LHCN-M2 (cell line): ENCODE data around the gene MCEE. TPM values are rescaled to one million over a fixed set of nuclear protein-coding genes. Genes with fewer than 3 reads are reported as not detected.
"Not testable (repeated sequence)": the region's sequence is repeated elsewhere in the genome, so short reads cannot be mapped to it uniquely, and the experiment has no call there.

Source experiments
- DNase-seq: peaks from one replicate; pipeline ENCODE4 v3.0.0-alpha.2; 2012; ENCODE audit warnings: low read depth
- polyA plus RNA-seq: library from polyadenylated mRNA; unstranded; fragments of >200 nt; gene quantifications from one replicate; pipeline ENCODE4 v1.2.1, GENCODE V29; 2012; ENCODE audit warnings: missing spikeins
- total RNA-seq: library from RNA; depleted of rRNA; stranded (reverse); fragments of >200 nt; gene quantifications from 2 replicates; pipeline ENCODE4 v1.2.3, GENCODE V29; 2014; rRNA removed

Gene MCEE
- 6.2 and 10.6 TPM in 2 replicates for total RNA-seq
- polyA plus RNA-seq, result 6.7 TPM

GRCh38 chr2:71130152-71130904 lies at the start of gene MCEE, which contains the start of gene MPHOSPH10:
Gene MCEE (minus strand): TSS chr2:71130229. CDS start chr2:71130219, 10 bp downstream.
Gene MPHOSPH10 (plus strand): TSS chr2:71130634. CDS start chr2:71130666, 32 bp downstream.
- DNase-seq, result peak; percentile 85

DNA sequence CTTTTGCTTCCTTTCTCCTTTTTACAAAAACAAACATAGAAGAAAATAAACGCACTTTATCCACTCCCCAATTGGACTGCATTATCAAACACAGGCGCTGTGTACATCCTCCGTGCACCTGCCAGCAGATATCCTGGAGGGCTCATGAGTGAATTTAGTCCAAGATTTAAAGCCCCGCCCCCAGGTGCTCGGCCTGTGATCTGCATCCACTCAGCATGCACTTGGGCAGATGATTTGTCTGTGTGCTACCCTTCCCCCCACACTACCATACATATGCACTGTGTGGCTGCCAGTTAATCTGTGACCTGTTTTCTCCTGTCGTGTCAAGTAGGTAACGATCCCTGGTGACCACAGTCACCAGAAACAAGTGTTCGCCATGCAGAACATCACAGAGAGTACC lies 48.8 kb upstream of the MCEE start:
- DNase-seq, result not testable (repeated sequence)

DNA sequence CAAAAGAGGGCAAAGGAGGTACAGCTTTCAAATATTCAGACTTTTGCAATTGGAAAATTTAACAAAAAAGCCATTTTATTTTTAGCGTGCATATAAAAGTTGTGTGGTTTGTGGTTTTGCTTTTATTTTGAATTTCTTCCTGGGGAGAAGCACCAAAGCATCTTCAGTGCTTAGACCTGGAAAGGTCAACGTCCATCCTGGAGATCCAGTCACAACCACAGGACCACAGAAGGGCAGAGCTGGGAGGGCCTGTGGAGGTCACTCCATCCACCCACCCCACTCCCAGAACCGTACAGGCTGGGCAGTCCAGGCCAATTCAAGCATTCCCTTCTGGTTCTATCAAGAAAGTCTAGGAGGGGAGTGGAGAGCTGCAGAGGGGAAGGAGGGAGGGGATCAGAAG lies 44.2 kb upstream of the MCEE start:
- DNase-seq, result no peak

DNA sequence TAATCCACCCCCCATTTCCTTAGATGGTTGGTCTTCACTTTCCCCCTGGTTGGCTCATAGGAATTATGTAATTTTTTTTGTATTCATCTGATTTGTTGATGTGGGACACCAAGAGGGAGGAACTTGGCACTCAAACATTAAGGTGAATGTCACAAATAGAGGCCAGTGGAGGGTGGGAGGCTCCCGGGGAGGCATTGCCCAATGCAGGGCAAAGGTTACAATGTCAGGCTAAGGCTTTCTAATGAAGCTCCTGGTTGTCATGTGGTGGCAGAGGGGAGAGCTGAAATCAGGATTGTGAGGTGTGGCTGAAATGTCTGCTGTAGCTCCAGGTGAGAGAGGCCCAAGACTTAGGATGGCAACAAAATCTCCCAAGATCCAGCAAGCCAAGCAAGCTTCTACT lies 43.1 kb upstream of the MCEE start:
- DNase-seq, result no peak

DNA sequence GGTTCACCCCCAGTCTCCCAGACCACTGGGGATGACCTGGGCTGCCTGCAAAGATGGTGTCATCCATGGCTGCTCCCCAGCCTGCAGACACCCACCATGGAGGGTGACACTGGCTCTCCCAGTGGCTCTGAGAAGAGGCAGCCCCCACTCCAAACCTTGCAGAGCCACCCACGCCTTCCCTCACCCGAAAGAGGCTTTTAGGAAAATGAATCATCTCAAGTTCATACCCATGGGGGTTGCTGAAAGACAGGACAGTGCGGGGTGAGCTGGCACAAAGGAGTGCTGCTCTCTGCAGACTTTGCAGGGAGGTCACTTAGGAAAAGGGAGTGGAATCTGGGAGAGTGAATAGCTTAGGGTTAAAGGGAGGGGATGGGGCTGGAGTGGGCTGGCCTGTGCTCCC lies 36.8 kb upstream of the MCEE start:
- no peak for DNase-seq

GRCh38 chr2:71157124-71157793 lies 27.2 kb upstream of the MCEE start:
- no peak for DNase-seq

GRCh38 chr2:71156573-71156972 lies 26.5 kb upstream of the MCEE start:
- peak; percentile 29 for DNase-seq

- no peak for DNase-seq
Measured at GRCh38 chr2:71155846-71156245, 25.8 kb upstream of the MCEE start.

DNA sequence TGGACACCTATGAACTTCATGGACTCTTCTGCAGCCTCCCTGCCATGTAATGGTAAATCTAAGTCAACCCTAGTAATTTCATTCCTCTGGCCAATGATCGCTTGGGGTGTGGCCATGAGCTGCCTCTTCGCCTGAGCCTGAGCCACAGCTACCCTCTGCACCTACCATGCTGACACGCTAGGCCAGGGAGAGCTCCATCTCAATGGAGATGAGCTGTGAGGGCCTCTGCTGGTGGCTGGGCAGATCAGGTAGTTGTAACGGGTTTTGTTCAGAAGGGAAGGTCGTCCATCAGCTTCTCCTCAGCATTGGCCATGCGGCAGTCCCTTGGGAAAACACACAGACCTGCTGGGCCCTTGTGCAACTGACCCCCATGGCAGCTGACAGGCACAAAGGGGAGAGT lies 24.8 kb upstream of the MCEE start:
- no peak for DNase-seq

- no peak for DNase-seq
Measured at GRCh38 chr2:71154279-71154678, 24.2 kb upstream of the MCEE start.

GRCh38 chr2:71153585-71154224 lies 23.7 kb upstream of the MCEE start:
- no peak for DNase-seq

DNA sequence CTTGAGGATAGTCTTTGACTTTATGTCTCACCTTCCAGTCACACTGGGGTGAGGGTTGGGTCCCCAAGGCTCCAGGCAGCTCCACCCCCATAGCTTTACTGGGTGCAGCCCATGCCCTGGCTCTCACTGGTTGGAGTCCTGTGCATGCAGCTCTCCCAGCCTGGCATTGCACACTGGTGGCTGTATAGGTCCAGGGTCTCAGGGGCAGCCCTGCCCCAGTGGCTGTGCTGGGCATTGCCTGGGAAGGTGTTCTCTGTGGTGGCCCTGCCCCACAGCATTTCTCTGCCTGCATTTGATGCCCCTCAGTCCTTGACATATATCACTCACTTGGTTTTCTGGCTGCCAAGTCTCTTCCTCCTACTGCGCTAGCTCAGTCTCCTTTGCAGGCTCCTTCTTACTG lies 21.6 kb upstream of the MCEE start:
- no peak for DNase-seq

GRCh38 chr2:71150082-71150816 lies 20.2 kb upstream of the MCEE start:
- DNase-seq, result no peak

GRCh38 chr2:71148506-71149063 lies 18.6 kb upstream of the MCEE start:
- no peak for DNase-seq

- no peak for DNase-seq
Measured at GRCh38 chr2:71143782-71144181, 13.8 kb upstream of the MCEE start.

GRCh38 chr2:71136174-71136573 lies 6.1 kb upstream of the MCEE start:
- DNase-seq, result no peak

DNA sequence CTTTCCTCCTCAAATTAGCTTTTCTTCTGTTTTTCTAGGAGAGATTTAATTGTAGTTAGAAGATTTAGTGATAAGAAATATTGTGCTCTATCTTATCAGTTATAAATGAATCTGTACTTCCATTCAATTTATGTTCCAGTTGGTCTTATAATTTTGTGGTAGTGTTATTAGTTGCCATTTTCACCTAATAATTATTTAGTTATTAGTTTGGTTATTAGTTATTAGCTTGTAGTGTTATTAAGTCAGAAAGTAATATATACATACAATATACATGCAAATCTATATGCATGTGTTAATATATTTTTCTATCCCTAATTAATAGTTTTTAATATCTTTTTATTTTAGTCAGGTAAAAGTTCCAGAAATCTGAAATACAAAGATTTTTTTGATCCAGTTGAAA lies 3.6 kb upstream of the MCEE start:
- DNase-seq, result no peak

- DNase-seq, result not testable (repeated sequence)
Measured at GRCh38 chr2:71131387-71132166, 1.5 kb upstream of the MCEE start.

DNA sequence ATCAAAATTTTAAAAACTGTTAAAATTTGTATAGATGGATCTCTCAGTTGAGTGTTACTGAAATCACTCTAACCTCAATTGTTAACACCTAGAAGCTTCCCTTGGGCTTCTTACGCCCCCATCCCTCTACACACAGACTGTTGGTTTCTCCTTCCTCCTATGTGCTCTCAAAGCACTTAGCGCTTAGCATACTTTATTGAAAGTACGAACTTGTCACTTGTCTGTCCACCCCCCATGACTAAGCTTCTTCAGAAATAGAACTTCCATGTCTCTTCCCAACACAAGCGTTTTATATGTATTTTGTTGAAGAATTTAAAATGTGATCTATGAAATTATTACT lies 846 bp upstream of the MCEE start:
- no peak for DNase-seq

DNA sequence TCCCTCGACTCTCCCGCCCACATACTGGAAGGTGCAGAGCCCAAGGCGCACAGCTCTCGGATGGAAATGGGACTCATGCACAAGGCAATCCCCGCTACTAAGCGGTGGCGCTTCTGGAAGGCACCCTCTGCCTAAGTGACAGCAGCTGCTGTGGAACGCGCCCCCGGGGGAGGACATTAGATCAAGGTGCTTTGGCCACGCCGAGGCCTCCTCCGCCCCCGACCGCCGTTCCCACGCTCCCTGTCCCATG lies 202 bp downstream of the MCEE start:
- no peak for DNase-seq
